ENCODE measurements around the gene CASP10.

CASP10 gene

GRCh38 chr2:201200345-201200744 lies 17.4 kb downstream of the CASP10 start:
- no peak for DNase-seq
- Mint-ChIP-seq H3K9me3 (no peaks in the 10 kb centered on the region), H3K27me3 (no peaks in the 10 kb centered on the region), H3K4me1 (ENCODE audit: low read depth) (peaks cover 31% of the 10 kb centered on the region), H3K36me3 (ENCODE audit: low read depth) (peaks cover 41% of the 10 kb centered on the region), H3K27ac (no peak overlapping the region), H3K4me3 (no peak overlapping the region)

DNA sequence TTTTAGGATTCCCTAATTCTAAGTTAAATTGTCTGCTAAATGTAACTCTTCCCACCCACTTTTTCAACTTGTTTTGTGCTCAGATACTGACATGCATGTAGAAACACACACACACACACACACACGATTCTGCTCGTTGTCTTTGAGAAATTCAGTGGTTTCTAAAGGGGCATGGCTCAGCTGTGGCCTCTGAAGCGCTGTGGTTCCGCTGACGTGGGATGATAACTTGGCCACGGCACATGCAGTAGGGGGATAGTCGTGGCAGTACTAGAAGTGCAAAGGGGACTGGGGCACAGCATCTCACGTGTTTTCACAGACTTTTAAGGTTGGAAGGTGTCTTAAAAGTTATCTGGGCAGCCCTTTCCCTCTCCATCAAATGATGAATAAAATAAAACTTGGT lies 18.4 kb downstream of the CASP10 start:
- no peak for DNase-seq
- Mint-ChIP-seq H3K4me3 (no peak overlapping the region), H3K36me3 (ENCODE audit: low read depth) (peaks cover 35% of the 10 kb centered on the region), H3K27me3 (no peaks in the 10 kb centered on the region), H3K9me3 (no peaks in the 10 kb centered on the region), H3K4me1 (ENCODE audit: low read depth) (peaks cover 27% of the 10 kb centered on the region), H3K27ac (no peak overlapping the region)

DNA sequence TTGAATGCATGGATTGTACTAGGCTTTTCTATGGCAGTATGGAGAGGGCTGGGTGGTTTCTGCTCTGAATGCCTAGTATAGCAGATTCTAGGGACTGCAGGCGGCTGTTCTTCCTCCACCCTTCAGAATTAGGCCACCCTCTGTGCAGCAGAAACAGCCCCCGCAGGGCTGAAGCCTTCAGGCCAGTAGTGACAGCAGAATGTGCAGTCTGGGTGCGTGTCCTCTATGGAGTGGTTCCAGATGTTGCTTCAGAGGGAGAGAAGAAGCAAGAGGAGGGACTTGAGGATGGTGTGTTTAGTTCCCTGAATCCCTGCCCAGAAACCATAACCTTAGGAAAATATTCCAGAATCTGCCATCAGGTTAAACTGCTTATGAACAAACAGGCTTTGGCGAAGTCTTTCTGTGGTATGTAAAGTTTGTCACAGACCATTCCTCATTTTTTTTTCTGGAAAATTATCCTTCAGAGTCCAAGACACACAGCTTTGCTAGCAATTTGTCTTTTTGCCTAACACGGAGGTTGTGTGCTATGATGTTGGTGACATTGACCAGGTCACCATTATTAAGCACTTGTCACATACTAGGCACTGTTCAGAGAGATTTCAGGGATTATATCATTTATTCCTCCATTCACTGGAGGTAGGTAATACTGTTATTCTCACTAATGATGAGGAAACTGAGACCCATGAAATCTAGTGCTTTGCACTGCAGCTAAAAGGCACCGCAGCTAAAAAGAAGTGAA lies 21.1 kb downstream of the CASP10 start:
- Mint-ChIP-seq H3K27me3 (no peaks in the 10 kb centered on the region), H3K27ac (no peak overlapping the region), H3K9me3 (no peaks in the 10 kb centered on the region), H3K36me3 (ENCODE audit: low read depth) (peaks cover 36% of the 10 kb centered on the region), H3K4me1 (ENCODE audit: low read depth) (peaks cover 24% of the 10 kb centered on the region), H3K4me3 (no peak overlapping the region)
- no peak for DNase-seq

- H3K36me3 Mint-ChIP-seq (ENCODE audit: low read depth): peaks cover 41% of the 10 kb centered on the region
- no peak overlapping the region for H3K27ac Mint-ChIP-seq
- H3K9me3 Mint-ChIP-seq: no peaks in the 10 kb centered on the region
- DNase-seq: no peak
- H3K27me3 Mint-ChIP-seq: no peaks in the 10 kb centered on the region
- H3K4me3 Mint-ChIP-seq: no peak overlapping the region
- H3K4me1 Mint-ChIP-seq (ENCODE audit: low read depth): peaks cover 26% of the 10 kb centered on the region
These were observed 21.9 kb downstream of the CASP10 start for GRCh38 chr2:201204655-201205514.

- Mint-ChIP-seq H3K9me3 (no peaks in the 10 kb centered on the region), H3K36me3 (ENCODE audit: low read depth) (peaks cover 40% of the 10 kb centered on the region)
These were observed 22.5 kb downstream of the CASP10 start for GRCh38 chr2:201205515-201205849.

DNA sequence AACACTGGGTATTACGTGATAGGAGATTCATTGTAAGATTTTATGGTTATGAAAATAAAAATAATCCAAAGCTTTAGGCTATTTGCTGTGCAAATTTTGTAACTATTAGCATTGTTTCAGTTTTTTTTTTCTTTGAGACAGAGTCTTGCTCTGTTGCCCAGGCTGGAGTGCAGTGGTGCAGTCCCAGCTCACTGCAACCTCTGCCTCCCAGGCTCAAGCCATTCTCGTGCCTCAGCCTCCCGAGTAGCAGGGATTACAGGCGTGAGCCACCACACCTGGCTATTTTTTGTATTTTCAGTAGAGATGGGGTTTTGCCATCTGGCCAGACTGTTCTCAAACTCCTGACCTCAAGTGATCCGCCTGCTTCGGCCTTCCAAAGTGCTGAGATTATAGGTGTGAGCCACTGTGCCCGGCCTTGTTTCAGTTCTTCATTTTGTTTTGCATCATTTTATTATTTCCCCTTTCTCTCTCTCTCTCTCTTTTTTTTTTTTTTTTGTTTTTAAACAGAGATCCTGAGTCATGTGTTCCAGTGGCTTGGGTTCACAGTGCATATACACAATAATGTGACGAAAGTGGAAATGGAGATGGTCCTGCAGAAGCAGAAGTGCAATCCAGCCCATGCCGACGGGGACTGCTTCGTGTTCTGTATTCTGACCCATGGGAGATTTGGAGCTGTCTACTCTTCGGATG lies 25.8 kb downstream of the CASP10 start:
- H3K4me3 Mint-ChIP-seq: no peak overlapping the region
- H3K4me1 Mint-ChIP-seq (ENCODE audit: low read depth): peaks cover 39% of the 10 kb centered on the region
- peak overlapping the region; percentile 8 for H3K27ac Mint-ChIP-seq
- H3K9me3 Mint-ChIP-seq: no peaks in the 10 kb centered on the region
- no peaks in the 10 kb centered on the region for H3K27me3 Mint-ChIP-seq
- no peak for DNase-seq
- H3K36me3 Mint-ChIP-seq (ENCODE audit: low read depth): peaks cover 35% of the 10 kb centered on the region

More at GRCh38 chr2:201205515-201205849, 22.5 kb downstream of the CASP10 start:
- H3K27me3 Mint-ChIP-seq: no peaks in the 10 kb centered on the region
- no peak overlapping the region for H3K27ac Mint-ChIP-seq
- no peak overlapping the region for H3K4me3 Mint-ChIP-seq
- peaks cover 31% of the 10 kb centered on the region for H3K4me1 Mint-ChIP-seq (ENCODE audit: low read depth)
- no peak for DNase-seq

DNA sequence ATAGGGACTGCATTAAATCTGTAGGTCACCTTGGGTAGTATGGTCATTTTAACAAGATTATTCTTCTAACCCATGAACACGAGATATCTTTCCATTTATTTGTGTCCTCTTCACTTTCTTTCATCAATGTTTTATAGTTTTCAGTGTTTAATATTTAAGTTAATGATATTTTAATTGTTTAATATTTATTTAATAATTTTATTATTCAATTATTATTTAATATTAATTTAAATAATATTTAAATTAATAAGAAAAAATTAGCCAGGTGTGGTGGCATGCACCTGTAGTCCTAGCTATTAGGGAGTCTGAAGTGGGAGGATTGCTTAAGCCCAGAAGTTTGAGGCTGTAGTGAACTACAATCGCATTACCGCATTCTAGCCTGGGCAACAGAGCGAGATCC lies 33.0 kb downstream of the CASP10 start:
- Mint-ChIP-seq H3K9me3 (no peaks in the 10 kb centered on the region), H3K27me3 (no peaks in the 10 kb centered on the region), H3K27ac (no peak overlapping the region), H3K36me3 (ENCODE audit: low read depth) (peaks cover 28% of the 10 kb centered on the region), H3K4me1 (ENCODE audit: low read depth) (peaks cover 45% of the 10 kb centered on the region), H3K4me3 (no peak overlapping the region)
- DNase-seq: no peak

DNA sequence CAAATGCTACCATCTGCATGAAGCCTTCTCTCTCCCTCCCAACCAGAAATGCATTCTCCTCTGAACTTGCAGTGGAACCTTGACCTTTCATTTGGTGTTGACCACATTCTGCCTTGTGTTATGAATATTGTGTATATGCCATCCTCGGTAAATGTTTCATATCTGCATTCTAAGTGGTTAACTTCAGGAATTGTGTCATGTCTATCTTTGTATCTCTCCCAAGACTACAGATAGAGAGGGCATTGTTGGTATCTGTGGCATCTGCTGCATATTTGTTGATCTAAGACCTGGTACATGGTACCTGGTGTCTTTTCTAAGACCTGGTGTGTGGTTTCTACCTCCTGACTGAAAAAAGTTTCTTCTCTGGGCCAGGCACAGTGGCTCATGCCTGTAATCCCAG lies 34.0 kb downstream of the CASP10 start:
- peaks cover 25% of the 10 kb centered on the region for H3K36me3 Mint-ChIP-seq (ENCODE audit: low read depth)
- no peak for DNase-seq
- H3K9me3 Mint-ChIP-seq: no peaks in the 10 kb centered on the region
- no peaks in the 10 kb centered on the region for H3K27me3 Mint-ChIP-seq
- no peak overlapping the region for H3K27ac Mint-ChIP-seq
- no peak overlapping the region for H3K4me3 Mint-ChIP-seq
- peaks cover 39% of the 10 kb centered on the region for H3K4me1 Mint-ChIP-seq (ENCODE audit: low read depth)

DNA sequence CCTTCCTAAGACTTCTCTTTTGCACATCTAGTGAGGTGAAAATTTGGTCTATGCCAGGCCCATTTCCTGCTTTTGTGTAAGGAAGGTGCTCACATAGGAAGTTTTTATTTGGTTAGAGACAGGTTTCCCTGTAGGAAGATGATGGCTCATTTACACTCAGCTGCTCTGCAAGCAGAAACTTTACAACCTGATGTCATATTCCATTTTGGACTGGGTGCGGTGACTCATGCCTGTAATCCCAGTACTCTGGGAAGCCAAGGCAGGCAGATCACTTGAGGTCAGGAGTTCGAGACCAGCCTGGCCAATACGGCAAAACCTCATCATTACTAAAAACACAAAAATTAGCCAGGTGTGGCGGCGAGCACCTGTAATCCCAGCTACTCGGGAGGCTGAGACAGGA lies 35.8 kb downstream of the CASP10 start:
- Mint-ChIP-seq H3K27me3 (no peaks in the 10 kb centered on the region), H3K4me3 (no peak overlapping the region), H3K4me1 (ENCODE audit: low read depth) (peaks cover 51% of the 10 kb centered on the region), H3K27ac (no peak overlapping the region), H3K36me3 (ENCODE audit: low read depth) (peaks cover 25% of the 10 kb centered on the region), H3K9me3 (no peaks in the 10 kb centered on the region)
- DNase-seq: no peak

DNA sequence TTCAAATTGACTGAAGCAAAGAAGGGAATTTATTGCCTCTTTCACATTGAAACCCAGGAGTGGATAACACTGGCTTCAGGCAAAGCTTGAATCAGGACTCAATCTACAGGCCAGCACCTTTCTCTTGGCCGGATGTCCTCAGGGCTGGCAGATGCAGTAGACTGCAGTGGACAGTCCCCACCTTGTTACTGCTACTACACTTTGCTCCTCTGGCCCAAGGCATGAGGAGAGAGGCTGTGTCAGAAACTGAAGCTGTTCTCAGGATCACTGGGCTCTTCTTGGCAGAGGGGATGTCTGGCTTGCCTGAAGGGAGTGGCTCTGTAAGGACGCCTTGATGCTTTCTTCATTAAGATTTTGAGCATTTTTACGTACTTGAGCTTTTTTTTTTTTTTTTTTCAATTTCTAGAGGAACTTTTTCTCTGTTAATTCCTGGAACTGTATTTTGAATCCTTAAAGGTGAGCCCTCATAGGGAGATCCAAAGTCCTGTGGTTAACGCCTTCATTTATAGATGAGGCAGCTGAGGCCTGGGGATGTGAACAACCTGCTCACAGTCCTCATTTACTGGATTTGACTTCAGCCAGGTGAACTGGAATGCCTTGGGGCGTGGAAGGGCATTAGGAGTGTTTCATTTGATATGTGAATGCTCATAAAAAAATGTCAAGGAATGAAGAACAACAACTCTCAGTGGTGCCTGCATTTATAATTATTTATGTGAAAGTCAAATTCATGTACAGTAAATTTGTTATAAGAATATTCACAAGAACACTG lies 36.6 kb downstream of the CASP10 start:
- H3K27me3 Mint-ChIP-seq: no peaks in the 10 kb centered on the region
- no peaks in the 10 kb centered on the region for H3K9me3 Mint-ChIP-seq
- peak overlapping the region; percentile 74 for H3K27ac Mint-ChIP-seq
- H3K36me3 Mint-ChIP-seq (ENCODE audit: low read depth): peaks cover 25% of the 10 kb centered on the region
- DNase-seq: no peak
- H3K4me1 Mint-ChIP-seq (ENCODE audit: low read depth): peaks cover 52% of the 10 kb centered on the region
- no peak overlapping the region for H3K4me3 Mint-ChIP-seq

GRCh38 chr2:201220102-201220570 lies 37.2 kb downstream of the CASP10 start:
- no peak overlapping the region for H3K4me3 Mint-ChIP-seq
- DNase-seq: no peak
- H3K36me3 Mint-ChIP-seq (ENCODE audit: low read depth): peaks cover 23% of the 10 kb centered on the region
- H3K27me3 Mint-ChIP-seq: no peaks in the 10 kb centered on the region
- H3K9me3 Mint-ChIP-seq: no peaks in the 10 kb centered on the region
- H3K27ac Mint-ChIP-seq: peak overlapping the region; percentile 74
- H3K4me1 Mint-ChIP-seq (ENCODE audit: low read depth): peaks cover 55% of the 10 kb centered on the region

GRCh38 chr2:201223089-201224073 lies 40.4 kb downstream of the CASP10 start:
- H3K27ac Mint-ChIP-seq: peak overlapping the region; percentile 71
- H3K36me3 Mint-ChIP-seq (ENCODE audit: low read depth): peaks cover 13% of the 10 kb centered on the region
- peak overlapping the region; percentile 4 for H3K4me3 Mint-ChIP-seq

DNA sequence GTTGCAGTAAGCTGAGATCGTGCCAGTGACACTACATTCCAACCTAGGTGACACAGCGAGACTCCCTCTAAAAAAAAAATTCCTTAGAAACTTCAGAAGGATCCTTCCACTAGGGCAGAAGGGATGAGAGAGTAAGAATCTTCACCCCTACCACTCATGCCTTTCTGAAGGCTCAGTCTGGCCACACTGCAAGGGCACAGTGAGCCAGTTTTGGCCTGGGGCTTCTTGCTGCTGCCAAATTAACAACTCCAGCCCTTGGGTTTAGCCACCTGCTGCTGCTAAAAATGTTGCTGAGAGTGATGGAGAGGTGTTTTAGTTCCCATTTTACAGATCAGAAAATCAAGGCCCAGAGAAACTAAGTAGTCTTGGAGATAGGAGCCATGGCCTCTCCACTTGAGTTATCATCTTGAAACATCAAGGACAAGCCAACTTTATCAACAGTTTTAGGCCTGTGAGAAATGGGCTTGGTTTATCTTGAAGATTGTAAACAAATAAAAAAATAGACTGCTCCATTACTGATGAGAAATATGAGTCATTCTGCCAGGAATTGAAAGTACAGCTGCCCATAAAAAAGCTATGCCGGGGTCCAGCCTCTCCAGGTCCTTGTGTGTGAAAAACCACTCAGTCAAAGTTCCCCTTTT lies 45.5 kb downstream of the CASP10 start:
- DNase-seq: no peak
- Mint-ChIP-seq H3K27ac (peak overlapping the region; percentile 86), H3K4me1 (ENCODE audit: low read depth) (peaks cover 49% of the 10 kb centered on the region), H3K9me3 (no peaks in the 10 kb centered on the region), H3K4me3 (peak overlapping the region; percentile 28), H3K27me3 (no peaks in the 10 kb centered on the region), H3K36me3 (ENCODE audit: low read depth) (peaks cover 1% of the 10 kb centered on the region)

More at GRCh38 chr2:201223089-201224073, 40.4 kb downstream of the CASP10 start:
- Mint-ChIP-seq H3K27me3 (no peaks in the 10 kb centered on the region), H3K9me3 (no peaks in the 10 kb centered on the region), H3K4me1 (ENCODE audit: low read depth) (peaks cover 49% of the 10 kb centered on the region)
- DNase-seq: no peak

Data from activated T-cell treated with anti-CD3 and anti-CD28 coated beads, Interleukin-2, amount 50 U/mL, for 24 hours (primary cell).